SKM-1 treated with dmso at 0.1 percent for 144 hours (cell line): ENCODE results near the gene A2M.

Source experiments
- DNase-seq: peaks from one replicate; lab custom pipeline; 2025; ENCODE audit not compliant: unreplicated experiment; lab: John Stamatoyannopoulos, UW

Gene A2M

DNA sequence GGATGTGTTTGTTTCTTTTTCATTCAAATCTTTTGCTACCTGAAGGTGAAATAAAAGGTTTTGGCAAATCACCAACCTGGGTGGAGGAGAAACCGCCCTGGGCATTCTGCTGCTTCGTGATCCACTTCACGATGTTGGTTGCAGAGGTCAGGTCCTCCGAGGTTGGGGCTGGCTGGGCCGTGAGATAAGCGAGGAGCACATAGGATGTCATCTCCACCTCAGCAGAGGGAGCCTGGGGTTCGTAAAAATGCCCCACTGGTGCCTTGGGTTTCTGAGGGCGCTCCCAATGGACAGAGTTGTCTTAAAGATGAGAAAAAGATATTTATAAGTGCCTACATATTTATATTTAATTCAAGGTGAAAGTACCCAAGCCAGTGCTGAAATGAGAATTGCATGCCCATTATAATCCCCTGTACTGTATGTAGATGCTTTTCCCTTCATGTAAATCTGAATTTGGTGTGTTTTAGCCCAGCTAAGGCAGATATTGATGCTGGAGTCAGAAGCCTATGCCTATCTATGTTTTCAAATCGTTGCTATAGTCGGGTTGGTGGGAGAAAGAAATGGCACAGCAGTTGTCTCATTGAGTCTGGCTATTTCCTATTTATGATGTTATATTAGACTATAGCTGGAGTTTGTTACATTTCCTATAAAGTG lies 41.1 kb downstream of the A2M start:
- DNase-seq: no peak

GRCh38 chr12:9073076-9073475 lies 42.6 kb downstream of the A2M start:
- DNase-seq: no peak

GRCh38 chr12:9072481-9073038 lies 43.2 kb downstream of the A2M start:
- no peak for DNase-seq

DNA sequence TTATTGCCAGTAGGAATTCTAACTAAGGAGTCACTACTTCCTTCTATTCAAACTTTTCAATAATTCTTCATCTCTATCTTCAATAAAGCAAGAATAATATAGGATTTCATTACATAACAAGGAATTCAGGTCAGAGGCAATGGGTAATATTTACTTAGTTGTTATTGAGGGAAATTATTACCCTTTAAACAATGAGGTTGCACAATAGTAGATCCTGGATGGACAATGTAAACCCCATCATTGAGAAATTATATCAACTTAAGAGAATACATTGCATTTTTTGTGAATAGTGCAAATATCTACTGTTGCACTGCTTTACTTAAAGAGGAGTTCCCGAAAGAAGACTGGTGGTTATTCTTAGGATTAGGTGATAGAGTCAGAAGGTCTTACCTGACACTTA lies 43.8 kb downstream of the A2M start:
- DNase-seq: no peak

DNA sequence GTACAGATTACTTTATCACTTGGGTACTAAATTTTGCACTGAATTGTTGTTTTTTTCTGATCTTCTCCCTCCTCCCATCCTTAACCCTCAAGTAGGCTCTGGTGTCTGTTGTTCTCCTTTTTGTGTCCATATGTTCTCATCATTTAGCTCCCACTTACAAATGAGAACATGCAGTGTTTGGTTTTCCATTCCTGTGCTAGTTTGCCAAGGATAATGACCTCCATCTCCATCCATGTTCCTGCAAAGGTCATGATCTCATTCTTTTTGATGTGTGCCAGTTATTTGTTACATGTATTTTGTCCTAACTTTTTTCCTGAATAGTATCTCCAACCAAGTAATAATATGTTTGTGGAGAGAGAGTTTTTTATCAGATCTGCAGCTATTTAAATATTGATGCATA lies 44.2 kb downstream of the A2M start:
- DNase-seq: no peak

DNA sequence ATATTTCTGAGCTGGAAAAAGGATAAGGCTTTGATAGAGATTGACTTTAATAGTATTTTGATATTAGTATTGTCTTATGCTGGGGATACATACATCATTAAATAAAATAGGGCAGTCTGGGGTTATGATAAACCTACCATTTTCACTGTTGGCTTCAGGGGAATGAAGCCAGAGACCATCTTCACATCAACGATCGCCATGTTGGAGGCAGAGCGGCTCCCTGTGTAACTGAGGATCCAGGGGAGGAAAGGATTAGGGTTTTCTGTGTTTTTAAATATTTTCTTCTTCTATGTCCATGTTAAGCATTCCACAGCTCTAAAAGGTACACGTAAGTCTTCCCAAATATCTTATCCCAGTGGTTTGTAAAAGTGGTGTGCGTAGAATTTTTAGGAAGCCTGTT lies 45.4 kb downstream of the A2M start:
- DNase-seq: no peak

DNA sequence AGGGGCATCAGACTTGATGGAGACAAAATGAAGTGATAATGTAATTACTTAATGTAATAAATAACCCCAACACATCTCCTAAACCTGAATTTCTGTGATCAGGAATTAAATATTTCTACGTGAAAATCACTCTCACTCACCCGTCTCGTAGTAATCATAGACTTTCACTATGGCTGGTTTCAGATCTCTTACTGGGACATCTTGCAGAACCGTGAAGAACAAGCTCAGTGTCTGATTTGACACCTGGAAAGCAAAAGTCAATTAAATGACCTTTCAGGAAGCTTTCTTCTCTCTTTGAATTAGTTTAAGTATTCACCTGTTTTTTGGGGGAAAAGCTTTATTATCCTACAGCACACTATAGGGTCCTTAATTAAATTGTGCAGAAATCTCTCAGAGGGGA lies 47.1 kb downstream of the A2M start:
- no peak for DNase-seq

- no peak for DNase-seq
Observed at GRCh38 chr12:9068086-9068485, 47.6 kb downstream of the A2M start.

DNA sequence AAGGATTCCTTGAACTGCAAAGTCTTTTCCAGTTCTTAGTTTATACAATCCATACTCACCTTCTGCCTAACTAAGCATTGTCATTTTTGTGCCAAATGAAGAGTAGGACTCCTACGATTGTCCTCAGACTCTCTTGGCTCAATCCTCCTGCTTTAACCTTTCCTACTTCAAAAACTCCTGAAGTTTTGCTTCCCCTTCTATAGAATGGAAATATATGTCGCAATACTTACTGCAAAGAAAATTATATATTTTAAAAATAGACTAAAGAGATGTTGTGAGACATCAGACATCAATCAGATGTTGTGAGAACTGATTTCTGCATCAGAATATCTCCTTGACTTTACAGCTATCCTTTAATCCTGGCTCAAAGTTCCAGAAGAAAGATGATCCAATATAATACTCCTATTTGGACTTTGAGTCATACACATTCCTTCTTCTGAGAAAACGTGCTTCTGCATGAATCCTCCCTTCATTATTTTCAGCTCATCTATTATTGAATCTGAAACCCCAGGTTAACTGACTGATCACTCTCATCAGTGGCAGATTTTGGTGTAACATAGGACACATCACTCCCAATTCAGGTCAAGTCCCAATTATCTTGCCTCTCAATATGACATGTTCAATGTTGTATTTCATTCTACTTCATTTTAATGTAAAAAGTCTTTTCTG lies 48.8 kb downstream of the A2M start:
- no peak for DNase-seq

GRCh38 chr12:9066183-9066623 lies 49.5 kb downstream of the A2M start:
- no peak for DNase-seq

- no peak for DNase-seq
Observed at GRCh38 chr12:9065607-9065856, 50.2 kb downstream of the A2M start.

- DNase-seq: no peak
Observed at GRCh38 chr12:9064815-9065606, 50.7 kb downstream of the A2M start.

DNA sequence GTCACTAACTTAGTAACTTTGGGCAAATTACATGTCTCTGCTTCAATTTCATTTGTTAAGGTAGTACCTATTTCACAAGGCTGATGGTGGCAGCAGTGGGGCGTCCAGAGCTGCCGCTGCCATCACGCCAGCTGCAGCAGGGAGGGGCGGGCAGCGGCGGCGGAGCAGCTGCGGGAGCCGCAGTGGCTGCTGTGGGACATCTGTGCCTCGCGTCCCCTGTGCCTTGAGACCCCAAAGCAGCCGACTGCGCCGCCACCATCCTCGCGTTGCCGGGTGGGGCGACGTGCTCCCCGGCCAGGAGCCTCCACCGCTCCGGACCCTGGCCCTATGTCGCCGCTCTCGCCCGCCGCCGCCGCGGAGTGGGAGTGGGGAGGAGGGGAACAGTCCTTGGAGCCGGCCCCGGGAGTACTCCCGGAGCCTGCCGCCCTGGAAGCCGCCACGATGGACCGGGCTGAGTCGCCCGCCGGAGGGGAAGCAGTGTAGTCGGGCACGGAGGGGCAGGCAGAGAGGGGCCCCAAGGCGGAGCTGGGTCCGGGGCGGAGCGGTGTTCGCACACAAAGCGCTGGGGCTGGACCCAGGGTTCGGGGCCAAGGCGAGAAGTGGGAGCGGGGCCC lies 51.4 kb downstream of the A2M start:
- DNase-seq: peak; percentile 1

GRCh38 chr12:9052610-9053009 lies 63.1 kb downstream of the A2M start:
- no peak for DNase-seq

GRCh38 chr12:9051158-9051550 lies 64.6 kb downstream of the A2M start:
- DNase-seq: peak; percentile 8

GRCh38 chr12:9050521-9051157 lies 65.1 kb downstream of the A2M start:
- DNase-seq: no peak

DNA sequence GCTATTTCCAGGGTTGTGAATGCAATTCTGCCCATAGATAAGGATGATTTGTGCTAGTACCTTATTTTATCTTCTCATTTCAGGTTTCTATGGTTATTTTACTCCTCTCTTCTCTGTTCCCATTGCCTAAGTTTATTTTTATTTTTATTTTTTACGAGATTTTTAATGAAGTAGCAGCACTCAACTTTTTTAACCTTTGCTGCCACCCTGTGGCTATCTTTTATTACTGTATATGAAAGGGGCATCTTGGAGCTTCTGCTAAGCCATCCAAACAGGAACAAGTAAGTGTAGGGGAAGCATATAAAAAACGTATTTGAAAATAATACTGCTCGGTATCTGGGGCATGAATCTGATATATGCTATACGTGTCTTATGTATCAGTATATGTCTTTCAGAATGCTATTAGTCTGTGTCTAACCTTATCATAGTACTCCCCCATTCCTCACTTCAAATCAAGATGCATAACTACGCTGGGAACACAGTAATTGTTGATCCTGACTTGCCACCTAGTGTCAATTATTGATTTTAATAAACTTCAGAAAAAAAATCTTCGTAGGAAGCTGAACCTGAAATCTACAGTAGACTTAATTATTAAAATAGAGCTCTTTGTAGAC lies 66.1 kb downstream of the A2M start:
- DNase-seq: peak; percentile 10

GRCh38 chr12:9048930-9049329 lies 66.8 kb downstream of the A2M start:
- no peak for DNase-seq

DNA sequence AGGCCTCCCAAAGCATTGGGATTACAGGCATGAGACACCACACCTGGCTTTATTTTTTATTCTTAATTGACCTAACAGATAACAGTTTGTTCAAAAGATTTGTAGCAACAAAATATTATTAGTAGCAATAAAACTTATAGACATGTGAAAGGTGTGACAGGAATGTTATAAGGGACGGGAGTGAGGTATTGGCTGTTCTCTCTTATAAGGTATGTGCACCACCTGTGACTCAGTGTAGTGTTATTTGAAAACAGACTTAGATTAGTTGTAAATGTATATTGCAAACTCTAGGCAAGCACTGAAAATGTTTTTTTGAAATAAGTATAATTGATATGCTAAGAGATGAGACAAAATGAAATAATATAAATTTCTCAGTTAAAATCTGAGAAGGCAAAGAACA lies 68.6 kb downstream of the A2M start:
- no peak for DNase-seq

DNA sequence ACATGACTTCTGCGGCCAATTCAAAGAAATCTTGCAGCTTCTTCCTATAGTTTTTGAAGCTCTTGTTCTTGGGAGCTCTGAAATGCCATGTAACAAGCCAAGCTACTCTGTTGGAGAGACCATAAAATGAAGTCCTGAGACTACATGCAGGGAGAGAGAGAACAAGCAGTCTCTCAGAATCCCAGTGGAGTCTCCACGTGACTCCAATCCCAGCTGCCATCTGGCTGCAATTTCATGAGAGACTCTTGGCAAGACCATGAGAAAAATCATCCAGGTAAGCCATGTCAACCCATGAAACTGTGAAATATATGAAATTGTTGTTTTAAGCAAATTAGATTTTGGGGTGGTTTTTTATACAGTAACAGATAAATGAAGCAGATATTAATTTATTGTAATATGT lies 72.0 kb downstream of the A2M start:
- DNase-seq: no peak

DNA sequence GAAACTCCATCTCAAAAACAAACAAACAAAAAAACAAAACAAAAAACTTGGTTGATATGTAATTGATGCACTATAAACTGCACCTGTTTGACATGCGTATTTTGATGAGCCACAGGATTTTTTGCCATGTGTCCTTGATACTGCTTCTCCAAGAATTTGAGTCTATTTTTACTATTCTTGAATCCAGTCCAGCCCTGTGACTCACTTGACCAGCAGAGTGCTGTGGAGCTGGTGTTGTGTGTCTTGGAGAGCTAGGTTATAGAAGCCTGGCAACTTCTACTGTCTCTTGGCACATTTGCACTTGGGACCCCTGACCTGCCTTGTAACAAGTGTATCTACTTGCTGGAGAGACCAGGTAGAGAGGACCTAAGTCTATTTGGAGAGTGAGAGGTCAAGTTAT lies 74.4 kb downstream of the A2M start:
- DNase-seq: no peak
